HG03457 (cell line): ENCODE measurements around the gene STRN3.
"Not testable (repeated sequence)": the region's sequence is repeated elsewhere in the genome, so short reads cannot be mapped to it uniquely, and the experiment has no call there.

ENCODE experiments used
- ATAC-seq: cut with Tn5 transposase; IDR thresholded peaks from one replicate; pipeline ENCODE4 v1.9.1; 2021; ENCODE audit warnings: moderate number of reproducible peaks; ENCODE audit not compliant: unreplicated experiment

Gene STRN3

GRCh38 chr14:31037709-31038221, 11.6 kb upstream of the STRN3 start:
- no peak for ATAC-seq

DNA sequence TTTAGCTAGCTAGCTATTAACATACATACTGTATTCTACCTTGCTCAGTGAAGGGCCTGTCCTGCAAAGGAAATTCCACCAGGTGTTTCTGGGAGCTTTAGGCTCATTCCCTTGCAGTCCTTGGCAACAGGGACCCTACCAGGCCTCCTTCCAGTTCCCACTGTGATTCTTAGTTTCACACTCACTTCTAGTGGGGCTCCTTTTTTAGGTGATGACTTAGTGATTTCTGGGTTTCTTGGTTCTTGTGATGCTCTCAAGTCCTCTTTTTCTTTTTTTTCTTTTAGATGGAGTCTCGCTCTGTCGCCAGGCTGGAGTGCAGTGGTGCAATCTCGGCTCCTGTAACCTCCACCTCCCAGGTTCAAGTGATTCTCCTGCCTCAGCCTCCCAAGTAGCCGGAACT, 10.4 kb upstream of the STRN3 start:
- ATAC-seq: no peak

GRCh38 chr14:31030469-31030868, 4.3 kb upstream of the STRN3 start:
- no peak for ATAC-seq

- no peak for ATAC-seq
Observed at GRCh38 chr14:31029016-31029970, 3.1 kb upstream of the STRN3 start.

DNA sequence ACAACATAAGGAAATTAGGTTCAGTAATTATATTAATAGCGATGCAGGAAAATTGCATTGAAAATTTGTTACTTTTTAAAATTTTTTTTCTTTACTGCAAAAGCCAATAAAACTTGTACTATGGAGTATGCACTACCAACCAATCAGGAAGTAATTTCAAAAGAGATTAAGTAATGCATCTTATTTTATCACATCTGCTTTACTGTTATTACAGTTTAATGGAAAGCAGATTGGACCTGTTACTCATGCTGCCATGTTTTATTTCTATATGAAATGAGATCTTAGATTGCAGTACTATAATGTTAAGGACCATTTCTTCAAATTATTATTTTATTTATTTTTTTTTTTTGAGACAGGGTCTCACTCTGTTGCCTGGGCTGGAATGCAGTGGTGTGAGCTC, 1.7 kb upstream of the STRN3 start:
- ATAC-seq: no peak

DNA sequence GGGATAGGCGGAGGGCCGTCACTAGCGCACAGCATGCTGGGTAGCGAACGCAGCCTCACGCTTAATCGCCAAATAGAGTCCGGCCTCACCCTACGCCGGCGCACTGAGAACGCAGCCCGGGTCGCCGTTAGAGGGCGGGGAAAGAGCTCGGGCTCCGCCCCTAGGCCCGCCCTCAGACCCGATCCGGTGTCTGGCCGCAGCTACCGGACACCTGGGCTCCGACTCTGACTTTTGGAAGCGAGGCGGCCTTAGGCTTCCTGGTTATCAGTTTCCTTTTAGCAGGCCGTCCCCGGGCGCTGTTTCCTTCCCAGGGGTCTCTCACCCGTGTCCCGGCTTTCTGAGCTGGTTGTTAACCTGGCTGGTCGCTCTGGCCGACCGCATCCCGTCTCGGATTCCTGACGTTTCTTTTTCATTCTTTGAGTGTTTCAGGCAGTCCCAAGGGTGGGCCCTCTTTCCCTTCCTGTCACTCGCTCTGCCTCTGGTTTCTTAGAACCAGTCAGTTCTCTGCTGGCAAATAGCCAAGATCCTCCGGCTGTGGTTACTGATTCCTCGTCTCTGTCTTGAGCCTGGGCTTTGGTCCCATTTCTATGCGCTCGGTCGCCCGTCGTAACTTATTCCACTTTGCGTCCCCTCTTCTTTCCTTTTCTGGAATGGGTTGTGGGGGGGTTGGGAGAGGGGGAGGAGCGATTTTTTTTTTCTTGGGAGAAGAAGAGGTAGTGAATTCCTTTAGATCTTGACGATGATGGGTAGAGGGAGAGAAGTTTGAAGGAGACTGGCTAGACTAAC, 464 bp upstream of the STRN3 start:
- peak; percentile 85 for ATAC-seq

DNA sequence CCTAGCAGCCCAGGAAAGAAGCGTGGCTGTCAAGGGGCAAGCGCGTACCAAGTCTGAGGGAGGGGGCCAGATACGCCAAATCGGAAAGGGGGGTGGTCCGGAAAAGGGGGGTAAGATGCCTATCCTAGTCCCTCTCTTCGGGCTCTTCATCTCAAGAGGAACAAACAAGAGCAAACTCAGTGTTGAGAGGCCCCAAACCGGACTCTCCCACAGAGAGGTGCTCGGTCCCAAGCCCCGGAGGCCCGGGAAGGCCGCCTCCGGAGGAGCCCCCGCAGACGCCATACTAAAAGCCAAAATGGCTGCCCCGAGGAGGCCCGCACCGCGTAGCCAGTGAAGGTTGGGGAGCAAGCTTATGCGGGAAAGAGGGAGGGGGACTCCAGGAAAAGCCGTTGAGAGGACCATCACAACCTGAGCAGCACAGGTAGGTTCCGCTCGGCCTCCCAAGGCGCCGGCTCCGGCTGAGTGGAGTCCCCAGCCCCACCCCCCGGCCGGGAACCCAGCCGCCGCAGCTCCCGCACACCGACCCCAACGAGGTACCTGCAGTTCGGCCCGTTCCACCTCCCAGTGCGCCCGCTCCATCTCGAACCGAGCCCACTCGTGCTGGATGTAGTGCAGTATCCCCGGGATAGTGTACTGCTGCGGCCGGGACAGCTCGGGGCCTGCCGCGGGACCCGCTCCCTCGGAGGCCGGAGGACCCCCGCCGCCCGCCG, 657 bp downstream of the STRN3 start, which contains the start of gene AP4S1:
Gene AP4S1 (plus strand): TSS at position 283 of the 710 bp plus-strand sequence. CDS start 40,548 bp downstream, outside the sequence.
- ATAC-seq: no peak

GRCh38 chr14:31024577-31025366, 1.4 kb downstream of the STRN3 start:
- no peak for ATAC-seq

DNA sequence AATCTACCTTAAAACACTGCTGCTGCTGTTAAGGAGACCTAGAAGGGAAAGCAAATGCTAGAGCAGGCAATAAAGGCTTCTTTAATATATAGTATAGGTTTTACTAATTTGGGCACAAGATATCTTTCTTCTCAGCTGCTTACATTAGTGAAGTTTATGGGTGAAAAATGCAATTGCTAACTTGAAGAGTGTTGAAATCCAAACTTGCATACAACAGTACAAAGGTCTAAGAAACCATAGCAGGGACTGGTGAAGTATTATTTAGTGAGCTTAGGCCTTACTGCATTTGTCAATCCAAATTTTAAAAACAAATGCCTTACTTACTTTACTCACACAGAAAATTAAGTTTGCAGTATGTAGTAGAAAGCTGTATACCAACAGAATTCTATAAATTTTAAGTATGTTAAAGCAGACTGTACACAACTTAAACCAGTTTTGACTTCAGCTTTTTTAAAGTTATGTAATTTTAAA, 2.1 kb downstream of the STRN3 start:
- no peak for ATAC-seq

GRCh38 chr14:31022386-31022785, 3.8 kb downstream of the STRN3 start:
- ATAC-seq: no peak

DNA sequence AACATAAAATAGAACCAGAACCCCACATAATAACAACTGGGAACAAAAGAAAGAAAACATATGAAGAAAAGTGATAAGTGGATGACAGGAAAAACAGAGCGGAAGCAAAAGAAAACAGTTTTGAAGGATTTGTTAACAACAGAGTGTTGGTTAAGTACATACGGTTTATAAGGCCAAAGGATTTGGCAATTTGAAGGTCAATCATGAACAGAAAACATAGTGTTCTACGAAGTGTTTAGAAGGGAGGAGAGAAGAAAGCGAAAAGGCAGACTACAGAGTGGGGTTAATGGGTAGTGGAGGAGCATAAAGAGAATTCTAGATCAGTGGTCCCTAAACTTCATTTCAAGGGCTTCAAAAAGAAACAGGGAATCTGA, 4.6 kb downstream of the STRN3 start:
- no peak for ATAC-seq

GRCh38 chr14:31020834-31021575, 5.2 kb downstream of the STRN3 start:
- no peak for ATAC-seq

DNA sequence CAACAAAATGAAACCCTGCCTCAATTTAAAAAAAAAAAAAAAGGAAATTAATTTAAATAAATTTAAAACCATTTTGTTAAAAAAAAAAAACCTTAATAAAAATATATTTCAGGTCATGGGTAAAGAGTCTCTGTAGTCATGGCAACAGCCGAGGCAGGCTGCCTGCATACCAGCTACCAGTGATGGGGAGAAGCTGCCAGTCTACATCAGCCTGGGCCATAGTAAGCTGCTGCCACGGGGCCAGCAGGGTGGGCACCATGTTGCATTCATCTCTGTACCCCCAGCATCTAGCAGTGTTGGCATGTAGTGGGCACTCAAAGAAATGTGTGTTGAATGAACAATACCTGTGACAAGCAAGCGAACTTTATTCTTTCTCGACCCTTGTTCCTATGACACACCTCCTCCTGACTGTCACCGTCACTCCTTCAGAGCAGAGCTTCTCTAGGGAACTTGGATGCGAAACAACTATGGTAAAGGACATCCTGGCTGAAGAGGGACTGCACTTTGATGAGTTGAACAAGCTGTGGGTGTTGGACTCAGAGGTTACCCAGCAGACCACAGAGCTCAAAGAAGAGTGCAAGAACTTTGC, 8.0 kb downstream of the STRN3 start:
- ATAC-seq: no peak

DNA sequence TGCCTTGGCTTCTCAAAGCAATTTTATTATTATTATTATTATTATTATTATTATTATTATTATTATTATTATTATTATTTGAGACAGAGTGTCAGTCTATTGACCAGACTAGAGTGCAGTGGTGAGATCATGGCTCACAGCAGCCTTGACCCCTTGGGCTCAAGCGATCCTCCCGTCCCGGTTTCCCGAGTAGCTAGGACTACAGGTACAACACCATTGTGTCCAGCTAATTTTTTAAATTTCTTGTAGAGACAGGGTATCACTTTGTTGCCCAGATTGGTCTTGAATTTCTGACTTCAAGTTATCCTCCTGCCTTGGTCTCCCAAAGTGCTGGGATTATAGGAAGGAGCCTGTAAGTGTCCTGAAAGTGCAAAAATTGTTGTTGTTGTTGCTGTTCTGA, 12.3 kb downstream of the STRN3 start:
- no peak for ATAC-seq

- ATAC-seq: no peak
Observed at GRCh38 chr14:31010935-31011334, 15.2 kb downstream of the STRN3 start.

DNA sequence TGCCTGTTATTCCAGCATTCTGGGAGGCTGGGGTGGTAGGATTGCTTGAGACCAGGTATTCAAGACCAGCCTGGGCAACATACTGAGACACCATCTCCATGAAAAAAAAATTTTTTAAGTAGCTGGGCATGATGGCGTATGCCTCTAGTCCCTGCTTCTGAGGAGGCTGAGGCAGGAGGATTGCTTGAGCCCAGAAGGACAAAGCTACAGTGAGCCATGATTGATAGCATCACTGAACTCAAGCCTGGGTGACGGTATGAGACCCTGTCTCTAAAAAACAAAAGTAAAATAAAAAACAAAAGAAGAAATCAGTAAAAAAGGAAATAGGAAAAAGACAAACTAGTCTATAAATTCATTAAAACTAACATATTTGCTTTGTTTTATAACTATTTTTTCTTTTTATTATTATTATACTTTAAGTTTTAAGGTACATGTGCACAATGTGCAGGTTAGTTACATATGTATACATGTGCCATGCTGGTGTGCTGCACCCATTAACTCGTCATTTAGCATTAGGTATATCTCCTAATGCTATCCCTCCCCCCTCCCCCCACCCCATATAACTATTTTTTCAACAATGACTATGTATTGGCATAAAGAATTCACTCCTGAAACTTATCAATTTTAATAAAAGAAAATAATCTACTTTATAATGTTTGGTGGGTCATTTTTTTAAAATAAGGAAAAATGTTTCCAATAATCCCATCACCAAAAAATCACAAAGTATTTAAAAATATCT, 16.2 kb downstream of the STRN3 start:
- ATAC-seq: no peak

DNA sequence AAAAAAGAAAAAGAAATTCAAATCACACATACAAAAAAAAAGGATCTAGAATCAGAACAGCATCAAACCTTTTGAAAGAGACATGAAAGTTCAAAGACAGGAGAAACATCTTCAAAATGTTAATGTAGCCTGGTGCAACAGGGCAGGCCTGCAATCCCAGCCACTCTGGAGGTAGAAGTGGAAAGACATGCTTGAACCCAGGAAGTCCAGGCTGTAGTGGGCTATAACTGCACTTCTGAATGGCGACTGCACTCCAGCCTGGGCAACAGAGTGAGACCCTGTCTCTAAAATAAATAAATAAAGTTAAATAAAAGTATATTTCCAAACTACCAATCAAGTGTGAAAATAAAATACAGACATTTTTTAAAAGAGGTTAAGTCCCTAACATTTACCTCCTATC, 19.5 kb downstream of the STRN3 start:
- no peak for ATAC-seq

DNA sequence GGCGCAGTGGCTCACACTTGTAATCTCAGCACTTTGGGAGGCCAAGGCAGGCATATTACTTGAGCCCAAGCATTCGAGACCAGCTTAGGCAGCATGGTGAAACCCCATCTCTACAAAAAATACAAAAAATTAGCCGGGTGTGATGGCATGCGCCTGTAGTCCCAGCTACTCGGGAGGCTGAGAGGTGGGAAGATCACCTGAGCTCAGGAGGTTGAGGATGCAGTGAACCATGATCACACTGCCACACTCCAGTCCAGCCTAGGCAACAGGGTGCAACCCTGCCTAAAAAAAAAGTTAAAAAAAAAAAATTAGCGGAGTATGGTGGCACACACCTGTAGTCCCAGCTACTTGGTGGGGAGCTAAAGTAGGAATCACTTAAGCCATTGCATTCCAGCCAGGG, 22.2 kb downstream of the STRN3 start:
- not testable (repeated sequence) for ATAC-seq
